A549 (cell line): ENCODE measurements around the gene STXBP2.

Experiments
- CEBPB ChIP-seq, 2 experiments: fragments of >200 bp in 1 of 2; sonication (Bioruptor Twin) in 1 of 2; formaldehyde crosslinking in 1 of 2; IDR thresholded peaks; 2 replicates each; pipeline ENCODE4 v1.6.1; 2012 to 2016
- CTCF ChIP-seq: fragments of >200 bp; sonication (Bioruptor Twin); formaldehyde crosslinking; IDR thresholded peaks from 3 replicates; pipeline ENCODE4 v1.5.1; 2016
- E2F6 ChIP-seq: IDR thresholded peaks from 2 replicates; pipeline ENCODE4 v1.6.1; 2012; ENCODE audit warnings: low read depth, borderline replicate concordance
- EP300 ChIP-seq, 2 experiments: fragments of >200 bp; sonication (Bioruptor Twin); formaldehyde crosslinking; IDR thresholded peaks; 2 replicates in 1 of 2; 3 replicates in 1 of 2; pipeline ENCODE4 v1.6.1; 2016 to 2017
- HDAC2 ChIP-seq: fragments of 200-600 bp; sonication (generic); IDR thresholded peaks from 2 replicates; pipeline ENCODE4 v1.6.1; 2016
- KDM5A ChIP-seq: fragments of 200-600 bp; sonication (generic); IDR thresholded peaks from 2 replicates; pipeline ENCODE4 v1.6.1; 2016; ENCODE audit warnings: antibody characterized with exemption, mild to moderate bottlenecking
- POLR2A ChIP-seq: IDR thresholded peaks from 2 replicates; pipeline ENCODE4 v1.6.1; 2012; ENCODE audit warnings: mild to moderate bottlenecking, low read length
- RAD21 ChIP-seq, 2 experiments: fragments of >200 bp in 1 of 2; sonication (Bioruptor Twin) in 1 of 2; formaldehyde crosslinking in 1 of 2; IDR thresholded peaks in 1 of 2; conservative IDR thresholded peaks in 1 of 2; 2 replicates in 1 of 2; 3 replicates in 1 of 2; pipeline ENCODE4 v1.6.1; 2012 to 2018; ENCODE audit warnings: inconsistent platforms in 1 of 2
- RFX5 ChIP-seq: fragments of 450-650 bp; IDR thresholded peaks from 2 replicates; pipeline ENCODE4 v1.7.1; 2014; ENCODE audit warnings: antibody characterized with exemption, mild to moderate bottlenecking, moderate library complexity
- SMC3 ChIP-seq: fragments of >200 bp; sonication (Bioruptor Twin); formaldehyde crosslinking; IDR thresholded peaks from 3 replicates; pipeline ENCODE4 v1.6.1; 2018; ENCODE audit warnings: inconsistent platforms
- USF2 ChIP-seq: fragments of 450-650 bp; IDR thresholded peaks from 2 replicates; pipeline ENCODE4 v1.6.1; 2014; ENCODE audit warnings: antibody characterized with exemption
- ZC3H11A ChIP-seq: fragments of 450-650 bp; IDR thresholded peaks from 2 replicates; pipeline ENCODE4 v1.6.1; 2014; ENCODE audit warnings: antibody characterized with exemption, mild to moderate bottlenecking

GRCh38 chr19:7643031-7643415, 6.1 kb downstream of the STXBP2 start:
- TF ChIP-seq CTCF = no peak
- TF ChIP-seq POLR2A = no peak
- TF ChIP-seq HDAC2 = no peak
- TF ChIP-seq EP300 (IDR thresholded peaks at IDR 0.05) = no peak
- TF ChIP-seq RFX5 = no peak
- TF ChIP-seq RAD21 (conservative IDR thresholded peaks at IDR 0.05 in 1 of 2, IDR thresholded peaks at IDR 0.05 in 1 of 2) = no peak
- TF ChIP-seq CEBPB (IDR thresholded peaks at IDR 0.05) = no peak
- no peak for TF ChIP-seq ZC3H11A
- no peak for TF ChIP-seq USF2
- TF ChIP-seq KDM5A = no peak
- no peak for TF ChIP-seq E2F6
- no peak for TF ChIP-seq SMC3
